Measurements from ENCODE around the gene DNHD1.

The DNHD1 gene

GRCh38 chr11:6481012-6481923 is 15.8 kb upstream of the DNHD1 start, which contains the start of the genes ARFIP2 and TIMM10B:
Gene ARFIP2, minus strand, starts transcription at chr11:6481331. Its CDS starts 910 bp downstream, at chr11:6480421.
Gene TIMM10B, plus strand, starts transcription at chr11:6481501. Its CDS starts 16 bp downstream, at chr11:6481517.
- Histone ChIP-seq H3K9me3 (ENCODE audit: control insufficient read depth, low read length) (no peaks in the 10 kb centered on the region), H3K4me1 (ENCODE audit: control insufficient read depth, insufficient read depth, low read length, poor library complexity, severe bottlenecking) (peaks cover 20% of the 10 kb centered on the region), H3K36me3 (ENCODE audit: control insufficient read depth, insufficient read depth, low read length) (peaks cover 83% of the 10 kb centered on the region), H3K27ac (ENCODE audit: low read depth, low read length, severe bottlenecking) (peak within 1 kb of the TSS; percentile 98), H3K4me3 (ENCODE audit: extremely low read depth, insufficient read depth, low read length, poor library complexity, severe bottlenecking) (peak within 1 kb of the TSS; percentile 97)
- 0% methylated on average over 55 to 56 of the region's 66 CpGs for WGBS, 2 experiments (ENCODE audit: insufficient coverage in 2 of 2)

GRCh38 chr11:6481924-6482275 is 15.2 kb upstream of the DNHD1 start:
- Histone ChIP-seq H3K4me1 (ENCODE audit: control insufficient read depth, insufficient read depth, low read length, poor library complexity, severe bottlenecking) (peaks cover 20% of the 10 kb centered on the region), H3K9me3 (ENCODE audit: control insufficient read depth, low read length) (no peaks in the 10 kb centered on the region), H3K27ac (ENCODE audit: low read depth, low read length, severe bottlenecking) (peak overlapping the region; percentile 98), H3K36me3 (ENCODE audit: control insufficient read depth, insufficient read depth, low read length) (peaks cover 83% of the 10 kb centered on the region), H3K4me3 (ENCODE audit: extremely low read depth, insufficient read depth, low read length, poor library complexity, severe bottlenecking) (peak overlapping the region; percentile 97)
- WGBS, 2 experiments (ENCODE audit: insufficient coverage in 2 of 2) = 22 to 36% methylated on average over 8 to 11 of the region's 13 CpGs

GRCh38 chr11:6482441-6482840 is 14.6 kb upstream of the DNHD1 start:
- WGBS, 2 experiments (ENCODE audit: insufficient coverage in 2 of 2) = 95 to 100% methylated on average over 2 to 4 of the region's 4 CpGs
- H3K36me3 ChIP-seq (ENCODE audit: control insufficient read depth, insufficient read depth, low read length) = peaks cover 83% of the 10 kb centered on the region
- H3K9me3 ChIP-seq (ENCODE audit: control insufficient read depth, low read length) = no peaks in the 10 kb centered on the region
- peak overlapping the region; percentile 97 for H3K4me3 ChIP-seq (ENCODE audit: extremely low read depth, insufficient read depth, low read length, poor library complexity, severe bottlenecking)
- peaks cover 20% of the 10 kb centered on the region for H3K4me1 ChIP-seq (ENCODE audit: control insufficient read depth, insufficient read depth, low read length, poor library complexity, severe bottlenecking)
- peak overlapping the region; percentile 98 for H3K27ac ChIP-seq (ENCODE audit: low read depth, low read length, severe bottlenecking)

GRCh38 chr11:6483015-6483414 is 14.1 kb upstream of the DNHD1 start:
- H3K4me3 ChIP-seq (ENCODE audit: extremely low read depth, insufficient read depth, low read length, poor library complexity, severe bottlenecking) = no peak overlapping the region
- WGBS, 2 experiments (ENCODE audit: insufficient coverage in 2 of 2) = 94 to 95% methylated on average over 6 of the region's 6 CpGs
- no peaks in the 10 kb centered on the region for H3K9me3 ChIP-seq (ENCODE audit: control insufficient read depth, low read length)
- peaks cover 81% of the 10 kb centered on the region for H3K36me3 ChIP-seq (ENCODE audit: control insufficient read depth, insufficient read depth, low read length)
- no peak overlapping the region for H3K27ac ChIP-seq (ENCODE audit: low read depth, low read length, severe bottlenecking)
- peaks cover 20% of the 10 kb centered on the region for H3K4me1 ChIP-seq (ENCODE audit: control insufficient read depth, insufficient read depth, low read length, poor library complexity, severe bottlenecking)

- 98 to 100% methylated on average over 3 of the region's 3 CpGs for WGBS, 2 experiments (ENCODE audit: insufficient coverage in 2 of 2)
- Histone ChIP-seq H3K4me1 (ENCODE audit: control insufficient read depth, insufficient read depth, low read length, poor library complexity, severe bottlenecking) (peaks cover 10% of the 10 kb centered on the region), H3K9me3 (ENCODE audit: control insufficient read depth, low read length) (no peaks in the 10 kb centered on the region), H3K27ac (ENCODE audit: low read depth, low read length, severe bottlenecking) (no peak overlapping the region), H3K36me3 (ENCODE audit: control insufficient read depth, insufficient read depth, low read length) (peaks cover 77% of the 10 kb centered on the region), H3K4me3 (ENCODE audit: extremely low read depth, insufficient read depth, low read length, poor library complexity, severe bottlenecking) (no peak overlapping the region)
These were observed 11.4 kb upstream of the DNHD1 start for GRCh38 chr11:6485661-6486060.

GRCh38 chr11:6486256-6486655 is 10.8 kb upstream of the DNHD1 start:
- Histone ChIP-seq H3K9me3 (ENCODE audit: control insufficient read depth, low read length) (no peaks in the 10 kb centered on the region), H3K4me1 (ENCODE audit: control insufficient read depth, insufficient read depth, low read length, poor library complexity, severe bottlenecking) (peaks cover 10% of the 10 kb centered on the region), H3K27ac (ENCODE audit: low read depth, low read length, severe bottlenecking) (no peak overlapping the region), H3K36me3 (ENCODE audit: control insufficient read depth, insufficient read depth, low read length) (peaks cover 82% of the 10 kb centered on the region), H3K4me3 (ENCODE audit: extremely low read depth, insufficient read depth, low read length, poor library complexity, severe bottlenecking) (no peak overlapping the region)
- WGBS, 2 experiments (ENCODE audit: insufficient coverage in 2 of 2) = 97 to 98% methylated on average over 3 of the region's 3 CpGs

- peaks cover 87% of the 10 kb centered on the region for H3K36me3 ChIP-seq (ENCODE audit: control insufficient read depth, insufficient read depth, low read length)
- H3K4me3 ChIP-seq (ENCODE audit: extremely low read depth, insufficient read depth, low read length, poor library complexity, severe bottlenecking) = no peak overlapping the region
- no peak overlapping the region for H3K27ac ChIP-seq (ENCODE audit: low read depth, low read length, severe bottlenecking)
These were observed 10.1 kb upstream of the DNHD1 start for GRCh38 chr11:6486938-6487337.

GRCh38 chr11:6488342-6488741 is 8.7 kb upstream of the DNHD1 start:
- Histone ChIP-seq H3K4me1 (ENCODE audit: control insufficient read depth, insufficient read depth, low read length, poor library complexity, severe bottlenecking) (no peaks in the 10 kb centered on the region), H3K27ac (ENCODE audit: low read depth, low read length, severe bottlenecking) (no peak overlapping the region)
- 88 to 100% methylated on average over 5 to 6 of the region's 6 CpGs for WGBS, 2 experiments (ENCODE audit: insufficient coverage in 2 of 2)

More at GRCh38 chr11:6486938-6487337, 10.1 kb upstream of the DNHD1 start:
- Histone ChIP-seq H3K9me3 (ENCODE audit: control insufficient read depth, low read length) (no peaks in the 10 kb centered on the region), H3K4me1 (ENCODE audit: control insufficient read depth, insufficient read depth, low read length, poor library complexity, severe bottlenecking) (peaks cover 10% of the 10 kb centered on the region)
- WGBS, 2 experiments (ENCODE audit: insufficient coverage in 2 of 2) = no CpG with 5 or more reads among the region's 1 CpG

GRCh38 chr11:6488821-6489220 is 8.3 kb upstream of the DNHD1 start:
- 93 to 100% methylated on average over 3 of the region's 3 CpGs for WGBS, 2 experiments (ENCODE audit: insufficient coverage in 2 of 2)
- no peaks in the 10 kb centered on the region for H3K4me1 ChIP-seq (ENCODE audit: control insufficient read depth, insufficient read depth, low read length, poor library complexity, severe bottlenecking)
- no peaks in the 10 kb centered on the region for H3K9me3 ChIP-seq (ENCODE audit: control insufficient read depth, low read length)
- H3K4me3 ChIP-seq (ENCODE audit: extremely low read depth, insufficient read depth, low read length, poor library complexity, severe bottlenecking) = no peak overlapping the region
- no peak overlapping the region for H3K27ac ChIP-seq (ENCODE audit: low read depth, low read length, severe bottlenecking)
- peaks cover 83% of the 10 kb centered on the region for H3K36me3 ChIP-seq (ENCODE audit: control insufficient read depth, insufficient read depth, low read length)

More at GRCh38 chr11:6488342-6488741, 8.7 kb upstream of the DNHD1 start:
- H3K9me3 ChIP-seq (ENCODE audit: control insufficient read depth, low read length) = no peaks in the 10 kb centered on the region
- H3K36me3 ChIP-seq (ENCODE audit: control insufficient read depth, insufficient read depth, low read length) = peaks cover 84% of the 10 kb centered on the region
- no peak overlapping the region for H3K4me3 ChIP-seq (ENCODE audit: extremely low read depth, insufficient read depth, low read length, poor library complexity, severe bottlenecking)

- Histone ChIP-seq H3K36me3 (ENCODE audit: control insufficient read depth, insufficient read depth, low read length) (peaks cover 85% of the 10 kb centered on the region), H3K4me1 (ENCODE audit: control insufficient read depth, insufficient read depth, low read length, poor library complexity, severe bottlenecking) (no peaks in the 10 kb centered on the region), H3K9me3 (ENCODE audit: control insufficient read depth, low read length) (no peaks in the 10 kb centered on the region), H3K27ac (ENCODE audit: low read depth, low read length, severe bottlenecking) (no peak overlapping the region), H3K4me3 (ENCODE audit: extremely low read depth, insufficient read depth, low read length, poor library complexity, severe bottlenecking) (no peak overlapping the region)
- WGBS, 2 experiments (ENCODE audit: insufficient coverage in 2 of 2) = 89 to 95% methylated on average over 2 of the region's 4 CpGs
These were observed 7.8 kb upstream of the DNHD1 start for GRCh38 chr11:6489306-6489705.

- 82 to 91% methylated on average over 6 of the region's 7 CpGs for WGBS, 2 experiments (ENCODE audit: insufficient coverage in 2 of 2)
- no peak overlapping the region for H3K27ac ChIP-seq (ENCODE audit: low read depth, low read length, severe bottlenecking)
These were observed 1.0 kb downstream of the DNHD1 start for GRCh38 chr11:6498121-6498520.

More at GRCh38 chr11:6498121-6498520, 1.0 kb downstream of the DNHD1 start:
- H3K4me1 ChIP-seq (ENCODE audit: control insufficient read depth, insufficient read depth, low read length, poor library complexity, severe bottlenecking) = peaks cover 3% of the 10 kb centered on the region
- no peak overlapping the region for H3K4me3 ChIP-seq (ENCODE audit: extremely low read depth, insufficient read depth, low read length, poor library complexity, severe bottlenecking)
- H3K36me3 ChIP-seq (ENCODE audit: control insufficient read depth, insufficient read depth, low read length) = peaks cover 67% of the 10 kb centered on the region
- no peaks in the 10 kb centered on the region for H3K9me3 ChIP-seq (ENCODE audit: control insufficient read depth, low read length)
